Neural cell (in vitro differentiated cells): ENCODE measurements around the gene NUDT16. TPM values are rescaled to one million over a fixed set of nuclear protein-coding genes. Genes with fewer than 3 reads are reported as not detected.

Experiments
- H2AFZ ChIP-seq: fragments of 200-600, 300-800 bp; sonication (generic), shearing (Covaris generic); 2 replicates; pipeline ENCODE4 v1.6.0; 2014; ENCODE audit warnings: low read depth, mild to moderate bottlenecking, antibody characterized with exemption, low read length, moderate library complexity
- H3F3A ChIP-seq: fragments of 200-600 bp; shearing (Covaris generic); 2 replicates; pipeline ENCODE4 v1.6.1; 2016; ENCODE audit warnings: mild to moderate bottlenecking, moderate library complexity, mixed read lengths, antibody characterized with exemption, low read length; ENCODE audit not compliant: insufficient read depth, poor library complexity, severe bottlenecking
- H3K27ac ChIP-seq: fragments of 200-600, 300-800 bp; sonication (generic), shearing (Covaris generic); 2 replicates; pipeline ENCODE4 v1.5.1; 2014; ENCODE audit warnings: mild to moderate bottlenecking, low read length, moderate library complexity
- H3K27me3 ChIP-seq: fragments of 300-800, 200-600 bp; sonication (generic), shearing (Covaris generic); 2 replicates; pipeline ENCODE4 v1.6.0; 2014; ENCODE audit warnings: mild to moderate bottlenecking, low read depth, low read length, moderate library complexity; ENCODE audit not compliant: insufficient read depth
- H3K36me3 ChIP-seq: fragments of 300-800, 200-600 bp; sonication (generic), shearing (Covaris generic); 2 replicates; pipeline ENCODE4 v1.5.1; 2014; ENCODE audit warnings: mild to moderate bottlenecking, antibody characterized with exemption, low read length, moderate library complexity; ENCODE audit not compliant: insufficient read depth
- H3K4me2 ChIP-seq: fragments of 300-800, 200-600 bp; sonication (generic), shearing (Covaris generic); 2 replicates; pipeline ENCODE4 v1.6.0; 2014; ENCODE audit warnings: mild to moderate bottlenecking, low read length
- H3K4me3 ChIP-seq: fragments of 300-800, 200-600 bp; sonication (generic), shearing (Covaris generic); 2 replicates; pipeline ENCODE4 v1.5.1; 2014; ENCODE audit warnings: mild to moderate bottlenecking, low read length, moderate library complexity
- H3K79me2 ChIP-seq: fragments of 200-600 bp; shearing (Covaris generic); replicated peaks from 2 replicates; pipeline ENCODE4 v1.6.0; 2014; ENCODE audit warnings: mild to moderate bottlenecking, low read length, moderate library complexity; ENCODE audit not compliant: insufficient read depth
- H3K9ac ChIP-seq: fragments of 300-800, 200-600 bp; sonication (generic), shearing (Covaris generic); 2 replicates; pipeline ENCODE4 v1.6.1; 2016; ENCODE audit warnings: mild to moderate bottlenecking, low read length, mixed read lengths
- H3K9me2 ChIP-seq: fragments of 200-600 bp; shearing (Covaris generic); 2 replicates; pipeline ENCODE4 v1.6.1; 2016; ENCODE audit warnings: mild to moderate bottlenecking, low read length, mixed read lengths; ENCODE audit not compliant: insufficient read depth
- H3K9me3 ChIP-seq: fragments of 200-600, 300-800 bp; sonication (generic), shearing (Covaris generic); 2 replicates; pipeline ENCODE4 v1.6.1; 2016; ENCODE audit warnings: mild to moderate bottlenecking, mixed run types, low read length, moderate library complexity, mixed read lengths
- H4K20me1 ChIP-seq: fragments of 200-600 bp; shearing (Covaris generic); 2 replicates; pipeline ENCODE4 v1.6.1; 2016; ENCODE audit warnings: mild to moderate bottlenecking, mixed run types; ENCODE audit not compliant: insufficient read depth
- CTCF ChIP-seq: fragments of 450-650 bp; IDR thresholded peaks from 2 replicates; pipeline ENCODE4 v1.5.1; 2014; ENCODE audit warnings: antibody characterized with exemption, mild to moderate bottlenecking, moderate library complexity; ENCODE audit not compliant: poor library complexity, severe bottlenecking
- EP300 ChIP-seq: fragments of 450-650 bp; conservative IDR thresholded peaks from 2 replicates; pipeline ENCODE4 v1.6.1; 2014; ENCODE audit warnings: antibody characterized with exemption, mild to moderate bottlenecking, moderate library complexity; ENCODE audit not compliant: poor library complexity, severe bottlenecking
- EZH2 ChIP-seq: fragments of 200-600, 300-800 bp; shearing (Covaris generic), sonication (generic); IDR thresholded peaks from 2 replicates; pipeline ENCODE4 v1.6.1; 2014; ENCODE audit warnings: antibody characterized with exemption, low read length, borderline replicate concordance, mild to moderate bottlenecking; ENCODE audit not compliant: insufficient read depth, poor library complexity, severe bottlenecking
- MXI1 ChIP-seq: fragments of 450-650 bp; conservative IDR thresholded peaks from 2 replicates; pipeline ENCODE4 v1.6.1; 2014; ENCODE audit warnings: antibody characterized with exemption, mild to moderate bottlenecking; ENCODE audit not compliant: poor library complexity, severe bottlenecking
- POLR2AphosphoS5 ChIP-seq: IDR thresholded peaks from 2 replicates; pipeline ENCODE4 v1.6.1; 2012
- RAD21 ChIP-seq: fragments of 450-650 bp; conservative IDR thresholded peaks from 2 replicates; pipeline ENCODE4 v1.6.1; 2014; ENCODE audit warnings: antibody characterized with exemption, mild to moderate bottlenecking, moderate library complexity
- REST ChIP-seq: IDR thresholded peaks from 2 replicates; pipeline ENCODE4 v1.6.1; 2012; ENCODE audit warnings: borderline replicate concordance
- SMC3 ChIP-seq: fragments of 450-650 bp; conservative IDR thresholded peaks from 2 replicates; pipeline ENCODE4 v1.6.1; 2014; ENCODE audit warnings: antibody characterized with exemption, mild to moderate bottlenecking, moderate library complexity; ENCODE audit not compliant: poor library complexity
- TAF1 ChIP-seq: IDR thresholded peaks from 2 replicates; pipeline ENCODE4 v1.6.1; 2012; ENCODE audit warnings: low read depth
- polyA plus RNA-seq: library from polyadenylated mRNA; depleted of rRNA; stranded (reverse); fragments of >200 nt; gene quantifications from 2 replicates; pipeline ENCODE4 v1.2.3, GENCODE V29; 2014

Gene NUDT16
- polyA plus RNA-seq, 1 donor from 2014 or later, result 6.1 TPM

GRCh38 chr3:131387796-131388489, 6.4 kb downstream of the NUDT16 start:
- H3K27ac ChIP-seq, result no peak overlapping the region
- H3K4me2 ChIP-seq, result no peak overlapping the region

GRCh38 chr3:131388490-131388799, 6.9 kb downstream of the NUDT16 start:
- Histone ChIP-seq H3K4me3 (no peak overlapping the region), H3K36me3 (no peaks in the 10 kb centered on the region), H3K9me2 (no peaks in the 10 kb centered on the region), H3K4me2 (no peak overlapping the region), H3K9me3 (no peaks in the 10 kb centered on the region), H3K27me3 (no peaks in the 10 kb centered on the region), H4K20me1 (no peaks in the 10 kb centered on the region), H2AFZ (no peak overlapping the region), H3K27ac (no peak overlapping the region), H3K9ac (no peak overlapping the region), H3F3A (no peaks in the 10 kb centered on the region), H3K79me2 (no peaks in the 10 kb centered on the region)
- no peak for TF ChIP-seq CTCF
- no peak for TF ChIP-seq POLR2AphosphoS5
- TF ChIP-seq EP300, result no peak
- TF ChIP-seq REST, result no peak

More at GRCh38 chr3:131387796-131388489, 6.4 kb downstream of the NUDT16 start:
- Histone ChIP-seq H3K79me2 (no peaks in the 10 kb centered on the region), H2AFZ (no peak overlapping the region), H3K36me3 (no peaks in the 10 kb centered on the region), H3K9ac (no peak overlapping the region), H3K9me3 (no peaks in the 10 kb centered on the region), H3K4me3 (no peak overlapping the region), H3F3A (no peaks in the 10 kb centered on the region), H4K20me1 (no peaks in the 10 kb centered on the region), H3K27me3 (no peaks in the 10 kb centered on the region), H3K9me2 (no peaks in the 10 kb centered on the region)
- TF ChIP-seq RAD21 (no peak), POLR2AphosphoS5 (no peak), TAF1 (no peak), MXI1 (no peak), EP300 (no peak), SMC3 (no peak), CTCF (no peak), EZH2 (no peak), REST (no peak)
